Astrocyte of the spinal cord (primary cell): ENCODE data around the gene SLC2A9.

Experiments used
- DNase-seq: peaks from one replicate; pipeline ENCODE4 v3.0.0; 2011; ENCODE audit warnings: low read depth, low spot score
- H3K4me3 ChIP-seq: 2 replicates; pipeline ENCODE4 v1.5.1; 2011; ENCODE audit warnings: low read depth, mild to moderate bottlenecking, low read length, moderate library complexity
- in situ Hi-C: cut with HindIII; loops from 2 replicates; pipeline ENCODE4 v1.10.0; 2017; ENCODE audit warnings: low sequenced_read_pairs
- TF ChIP-seq, protein P1 (sequence below): IDR thresholded peaks from 2 replicates; pipeline ENCODE4 v1.5.1; 2012; ENCODE audit warnings: low read depth, mild to moderate bottlenecking, low read length, inconsistent platforms

The SLC2A9 gene

DNA sequence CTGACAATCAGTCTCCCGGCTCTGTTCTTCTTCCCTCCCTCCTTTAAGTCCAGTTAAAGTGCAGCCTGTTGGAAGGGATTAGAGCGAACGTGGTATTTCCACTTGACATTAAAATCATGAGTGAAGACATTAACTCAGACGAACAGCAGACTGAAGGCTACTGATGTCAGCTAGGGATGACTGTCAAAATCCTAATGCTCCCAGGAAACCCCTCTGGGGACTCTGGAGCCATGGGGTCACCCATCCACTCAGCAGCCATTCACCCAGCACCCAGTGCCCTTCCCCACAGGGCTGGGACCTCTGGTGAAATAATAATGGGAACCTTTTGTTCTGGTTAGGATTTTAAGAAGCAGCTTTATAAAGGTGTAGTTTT, 126.0 kb downstream of the SLC2A9 start:
- DNase-seq, result no peak
- in situ Hi-C loops, result no loop called here
- no peak overlapping the region for H3K4me3 ChIP-seq
- TF ChIP-seq, protein P1, sequence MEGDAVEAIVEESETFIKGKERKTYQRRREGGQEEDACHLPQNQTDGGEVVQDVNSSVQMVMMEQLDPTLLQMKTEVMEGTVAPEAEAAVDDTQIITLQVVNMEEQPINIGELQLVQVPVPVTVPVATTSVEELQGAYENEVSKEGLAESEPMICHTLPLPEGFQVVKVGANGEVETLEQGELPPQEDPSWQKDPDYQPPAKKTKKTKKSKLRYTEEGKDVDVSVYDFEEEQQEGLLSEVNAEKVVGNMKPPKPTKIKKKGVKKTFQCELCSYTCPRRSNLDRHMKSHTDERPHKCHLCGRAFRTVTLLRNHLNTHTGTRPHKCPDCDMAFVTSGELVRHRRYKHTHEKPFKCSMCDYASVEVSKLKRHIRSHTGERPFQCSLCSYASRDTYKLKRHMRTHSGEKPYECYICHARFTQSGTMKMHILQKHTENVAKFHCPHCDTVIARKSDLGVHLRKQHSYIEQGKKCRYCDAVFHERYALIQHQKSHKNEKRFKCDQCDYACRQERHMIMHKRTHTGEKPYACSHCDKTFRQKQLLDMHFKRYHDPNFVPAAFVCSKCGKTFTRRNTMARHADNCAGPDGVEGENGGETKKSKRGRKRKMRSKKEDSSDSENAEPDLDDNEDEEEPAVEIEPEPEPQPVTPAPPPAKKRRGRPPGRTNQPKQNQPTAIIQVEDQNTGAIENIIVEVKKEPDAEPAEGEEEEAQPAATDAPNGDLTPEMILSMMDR, result no peak

DNA sequence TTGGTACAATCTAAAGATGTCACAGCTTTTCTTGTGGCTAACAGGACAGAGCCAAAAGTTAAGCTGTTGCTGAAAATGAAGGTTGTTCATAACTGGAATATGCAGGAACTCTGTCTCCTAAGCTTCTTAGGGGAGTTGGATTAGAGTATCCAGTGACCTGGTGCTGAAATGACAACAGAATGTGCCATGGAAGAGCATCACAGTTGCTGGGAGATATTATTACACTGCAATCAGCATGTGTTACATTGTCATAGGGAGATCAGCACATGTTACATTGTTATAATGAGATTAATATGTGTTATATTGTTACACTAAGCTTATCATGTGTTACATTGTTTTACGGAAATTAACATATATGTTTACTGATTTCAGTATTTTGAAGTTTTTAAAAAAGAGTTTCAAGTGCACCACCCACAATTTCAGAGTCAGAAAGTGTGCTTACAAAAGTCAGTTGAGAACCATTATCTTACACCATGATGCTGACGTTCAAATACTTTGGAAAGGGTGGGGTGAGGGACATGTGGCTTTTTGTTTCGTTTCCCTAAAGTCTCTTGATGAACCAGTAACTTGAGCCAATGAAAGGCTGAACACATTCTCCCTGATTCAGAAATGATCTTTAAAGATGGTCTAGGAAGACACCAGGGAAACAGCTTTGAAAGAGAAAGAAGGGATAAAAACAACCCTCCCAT, 126.5 kb downstream of the SLC2A9 start:
- in situ Hi-C loops, result no loop called here
- DNase-seq, result no peak
- H3K4me3 ChIP-seq, result no peak overlapping the region
- TF ChIP-seq, protein P1, result no peak

DNA sequence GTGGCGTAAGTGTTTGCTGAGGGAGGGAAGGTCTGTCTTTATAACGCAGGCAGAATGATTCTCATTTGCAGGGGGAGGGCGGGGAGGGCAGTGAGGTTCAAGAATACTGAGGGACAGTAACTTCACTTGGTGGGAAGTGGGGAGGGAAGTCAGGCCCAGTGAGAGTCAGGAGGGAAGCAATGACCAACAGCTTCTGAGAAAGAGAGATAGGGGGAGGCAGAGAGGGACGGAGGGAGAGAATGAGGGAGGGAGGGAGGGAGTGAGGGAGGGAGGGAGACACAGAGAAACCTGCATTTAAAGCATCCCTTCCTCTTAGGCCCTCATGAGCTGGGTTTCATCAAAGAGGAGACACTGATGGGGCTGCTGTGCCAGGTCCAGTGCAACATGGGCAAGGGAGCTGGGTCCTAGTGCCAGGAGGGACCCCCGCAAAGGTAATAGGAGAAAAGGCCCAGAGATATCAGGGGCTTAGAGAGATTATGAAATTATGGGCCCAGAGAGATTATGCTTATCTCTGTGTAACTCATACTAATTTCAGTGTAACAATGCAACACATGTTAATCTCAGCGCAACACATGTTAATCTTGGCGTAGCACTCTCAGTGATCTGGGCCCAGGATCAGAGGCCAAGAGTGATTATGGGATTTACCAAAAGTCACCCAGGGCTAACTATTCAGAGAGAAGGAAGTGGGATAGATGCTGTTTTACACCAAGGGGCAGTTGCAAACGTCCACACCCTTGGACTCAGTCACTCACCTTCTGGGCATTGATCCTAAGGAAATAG, 127.8 kb downstream of the SLC2A9 start:
- H3K4me3 ChIP-seq, result no peak overlapping the region
- no peak for DNase-seq
- TF ChIP-seq, protein P1, result no peak
- in situ Hi-C loops, result no loop called here

DNA sequence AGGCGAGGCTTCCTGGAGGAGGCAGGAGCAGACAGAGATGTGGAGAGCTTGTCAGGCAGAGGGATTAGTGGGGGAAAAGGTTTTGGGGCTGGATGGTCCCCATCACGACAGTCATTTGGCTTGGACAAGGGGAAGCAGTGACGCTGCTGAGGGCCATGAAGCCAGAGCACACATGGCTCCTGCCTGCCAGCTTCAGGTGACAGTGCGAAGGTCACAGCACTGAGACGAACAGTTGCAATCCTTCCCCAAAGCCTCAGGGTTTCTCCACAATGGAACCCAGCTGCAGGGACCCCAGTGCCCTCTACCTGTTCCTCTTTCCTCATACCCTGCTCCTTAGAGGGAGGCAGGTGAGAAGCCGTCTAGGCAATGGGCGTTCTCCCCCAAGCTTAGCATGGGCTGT, 129.6 kb downstream of the SLC2A9 start:
- TF ChIP-seq, protein P1, result no peak
- in situ Hi-C loops, result no loop called here
- DNase-seq, result no peak
- no peak overlapping the region for H3K4me3 ChIP-seq

DNA sequence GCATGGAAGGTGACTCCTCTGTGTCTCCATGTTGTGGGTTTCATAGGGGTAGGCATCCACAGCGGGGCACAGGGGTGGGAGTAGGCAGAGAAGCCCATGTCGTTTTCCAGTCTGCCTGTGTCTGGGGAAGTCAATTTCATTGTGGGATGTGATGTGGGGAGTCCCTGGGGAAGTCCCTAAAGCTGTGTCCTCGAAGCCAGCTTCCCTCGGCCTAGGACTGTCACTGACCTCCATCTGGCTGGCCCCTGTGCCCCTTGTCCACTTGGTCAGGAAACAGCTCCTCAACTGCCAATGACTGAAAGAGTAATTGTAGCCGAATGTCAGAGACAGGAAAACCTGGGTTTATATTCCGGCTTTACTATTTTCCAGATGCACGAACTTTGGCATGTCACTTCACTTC, 130.2 kb downstream of the SLC2A9 start:
- TF ChIP-seq, protein P1, result no peak
- DNase-seq, result no peak
- H3K4me3 ChIP-seq, result no peak overlapping the region
- in situ Hi-C loops, result no loop called here

DNA sequence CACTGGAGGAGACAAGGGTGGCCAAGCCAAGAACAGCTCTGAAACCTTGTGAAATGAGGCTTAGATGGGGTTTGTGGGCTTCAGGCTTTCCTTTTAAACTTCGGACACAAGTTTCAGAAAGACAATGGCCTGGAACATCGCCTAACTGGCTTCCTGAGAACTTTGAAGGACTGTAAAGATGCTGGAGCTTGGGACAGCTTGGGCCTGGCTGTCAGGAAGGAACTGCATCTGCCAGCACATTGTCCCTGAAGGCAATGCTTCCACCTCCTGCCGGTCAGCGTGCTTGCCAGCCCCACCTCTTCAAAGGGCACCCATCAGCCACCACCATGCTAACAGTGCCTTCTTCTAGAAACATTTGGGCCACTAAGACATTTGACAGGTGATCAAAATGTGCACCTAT, 132.0 kb downstream of the SLC2A9 start:
- TF ChIP-seq, protein P1, result no peak
- no peak for DNase-seq
- no peak overlapping the region for H3K4me3 ChIP-seq
- in situ Hi-C loops, result no loop called here
